ENCODE results near the gene OR10R2. TPM values are rescaled to one million over a fixed set of nuclear protein-coding genes. Genes with fewer than 3 reads are reported as not detected.

OR10R2 gene
- total and polyA plus RNA-seq, 2 donors from 2014 or later = not detected

- intact Hi-C loops (cut with DNase I) = no loop called here
- FAIRE-seq (no peak), DNase-seq (no peak)
- no peak overlapping the region for H3K9ac ChIP-seq (ENCODE audit: low read length in 3 of 3)
- no peaks in the 10 kb centered on the region for H3K27me3 ChIP-seq (ENCODE audit: control insufficient read depth, insufficient read depth, low read length)
- H3K27ac ChIP-seq (ENCODE audit: low read depth in 2 of 2, low read length in 2 of 2) = no peak overlapping the region
- no peaks in the 10 kb centered on the region for H3K36me3 ChIP-seq (ENCODE audit: control insufficient read depth in 2 of 3, insufficient read depth in 3 of 3, low read length in 3 of 3)
- H3K4me1 ChIP-seq (ENCODE audit: control insufficient read depth in 2 of 3, insufficient read depth in 2 of 3, low read depth in 1 of 3, low read length in 3 of 3) = no peaks in the 10 kb centered on the region
- TF ChIP-seq, protein P1, sequence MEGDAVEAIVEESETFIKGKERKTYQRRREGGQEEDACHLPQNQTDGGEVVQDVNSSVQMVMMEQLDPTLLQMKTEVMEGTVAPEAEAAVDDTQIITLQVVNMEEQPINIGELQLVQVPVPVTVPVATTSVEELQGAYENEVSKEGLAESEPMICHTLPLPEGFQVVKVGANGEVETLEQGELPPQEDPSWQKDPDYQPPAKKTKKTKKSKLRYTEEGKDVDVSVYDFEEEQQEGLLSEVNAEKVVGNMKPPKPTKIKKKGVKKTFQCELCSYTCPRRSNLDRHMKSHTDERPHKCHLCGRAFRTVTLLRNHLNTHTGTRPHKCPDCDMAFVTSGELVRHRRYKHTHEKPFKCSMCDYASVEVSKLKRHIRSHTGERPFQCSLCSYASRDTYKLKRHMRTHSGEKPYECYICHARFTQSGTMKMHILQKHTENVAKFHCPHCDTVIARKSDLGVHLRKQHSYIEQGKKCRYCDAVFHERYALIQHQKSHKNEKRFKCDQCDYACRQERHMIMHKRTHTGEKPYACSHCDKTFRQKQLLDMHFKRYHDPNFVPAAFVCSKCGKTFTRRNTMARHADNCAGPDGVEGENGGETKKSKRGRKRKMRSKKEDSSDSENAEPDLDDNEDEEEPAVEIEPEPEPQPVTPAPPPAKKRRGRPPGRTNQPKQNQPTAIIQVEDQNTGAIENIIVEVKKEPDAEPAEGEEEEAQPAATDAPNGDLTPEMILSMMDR (IDR thresholded peaks at IDR 0.05; ENCODE audit: borderline replicate concordance, extremely low read depth, insufficient read depth) = no peak
- no peak overlapping the region for H3K4me3 ChIP-seq (ENCODE audit: low read length in 3 of 3)
- H3K9me3 ChIP-seq (ENCODE audit: control insufficient read depth in 2 of 3, insufficient read depth in 1 of 3, low read length in 3 of 3) = no peaks in the 10 kb centered on the region
These were observed 37.3 kb upstream of the OR10R2 start for GRCh38 chr1:158434741-158435140.

GRCh38 chr1:158445376-158445775 is 26.6 kb upstream of the OR10R2 start:
- no peaks in the 10 kb centered on the region for H3K36me3 ChIP-seq (ENCODE audit: control insufficient read depth in 2 of 3, insufficient read depth in 3 of 3, low read length in 3 of 3)
- TF ChIP-seq, protein P1 (IDR thresholded peaks at IDR 0.05; ENCODE audit: borderline replicate concordance, extremely low read depth, insufficient read depth) = no peak

DNA sequence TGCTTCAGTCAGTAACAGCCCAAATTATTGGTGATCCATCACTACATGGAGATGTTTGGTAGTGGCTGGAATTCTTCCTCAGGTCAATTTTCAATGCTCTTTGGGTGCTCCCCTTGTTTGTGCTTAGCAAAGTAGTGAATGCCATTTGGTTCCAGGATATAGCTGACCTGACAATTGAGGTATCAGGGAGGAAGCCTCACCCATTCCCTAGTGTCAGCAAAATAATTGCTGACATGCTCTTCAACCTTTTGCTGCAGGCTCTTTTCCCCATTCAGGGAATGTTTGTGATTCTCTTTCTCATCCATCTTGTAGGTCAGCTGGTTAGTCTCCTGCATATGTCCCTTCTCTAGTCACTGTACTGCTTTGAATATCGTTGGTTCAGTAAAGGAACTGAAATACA is 17.5 kb upstream of the OR10R2 start:
- H3K9me3 ChIP-seq (ENCODE audit: control insufficient read depth in 2 of 3, insufficient read depth in 1 of 3, low read length in 3 of 3) = no peaks in the 10 kb centered on the region
- DNase-seq (no peak), FAIRE-seq (no peak)
- H3K36me3 ChIP-seq (ENCODE audit: control insufficient read depth in 2 of 3, insufficient read depth in 3 of 3, low read length in 3 of 3) = no peaks in the 10 kb centered on the region
- H3K27me3 ChIP-seq (ENCODE audit: control insufficient read depth, insufficient read depth, low read length) = no peaks in the 10 kb centered on the region
- no peaks in the 10 kb centered on the region for H3K4me1 ChIP-seq (ENCODE audit: control insufficient read depth in 2 of 3, insufficient read depth in 2 of 3, low read depth in 1 of 3, low read length in 3 of 3)
- H3K4me3 ChIP-seq (ENCODE audit: low read length in 3 of 3) = no peak overlapping the region
- intact Hi-C loops (cut with DNase I) = no loop called here
- TF ChIP-seq, protein P1 (IDR thresholded peaks at IDR 0.05; ENCODE audit: borderline replicate concordance, extremely low read depth, insufficient read depth) = no peak
- H3K27ac ChIP-seq (ENCODE audit: low read depth in 2 of 2, low read length in 2 of 2) = no peak overlapping the region
- no peak overlapping the region for H3K9ac ChIP-seq (ENCODE audit: low read length in 3 of 3)

More at GRCh38 chr1:158445376-158445775, 26.6 kb upstream of the OR10R2 start:
- Histone ChIP-seq H3K27ac (ENCODE audit: low read depth in 2 of 2, low read length in 2 of 2) (no peak overlapping the region), H3K27me3 (ENCODE audit: control insufficient read depth, insufficient read depth, low read length) (no peaks in the 10 kb centered on the region), H3K9ac (ENCODE audit: low read length in 3 of 3) (no peak overlapping the region), H3K4me3 (ENCODE audit: low read length in 3 of 3) (no peak overlapping the region), H3K9me3 (ENCODE audit: control insufficient read depth in 2 of 3, insufficient read depth in 1 of 3, low read length in 3 of 3) (no peaks in the 10 kb centered on the region), H3K4me1 (ENCODE audit: control insufficient read depth in 2 of 3, insufficient read depth in 2 of 3, low read depth in 1 of 3, low read length in 3 of 3) (no peaks in the 10 kb centered on the region)
- intact Hi-C loops (cut with DNase I) = no loop called here
- no peak for FAIRE-seq
- no peak for DNase-seq

GRCh38 chr1:158457246-158457645 is 14.8 kb upstream of the OR10R2 start:
- H3K36me3 ChIP-seq (ENCODE audit: control insufficient read depth in 2 of 3, insufficient read depth in 3 of 3, low read length in 3 of 3) = no peaks in the 10 kb centered on the region
- no peaks in the 10 kb centered on the region for H3K27me3 ChIP-seq (ENCODE audit: control insufficient read depth, insufficient read depth, low read length)
- DNase-seq (no peak), FAIRE-seq (no peak)
- TF ChIP-seq, protein P1 (IDR thresholded peaks at IDR 0.05; ENCODE audit: borderline replicate concordance, extremely low read depth, insufficient read depth) = no peak
- H3K4me1 ChIP-seq (ENCODE audit: control insufficient read depth in 2 of 3, insufficient read depth in 2 of 3, low read depth in 1 of 3, low read length in 3 of 3) = no peaks in the 10 kb centered on the region
- no peak overlapping the region for H3K9ac ChIP-seq (ENCODE audit: low read length in 3 of 3)
- H3K4me3 ChIP-seq (ENCODE audit: low read length in 3 of 3) = no peak overlapping the region
- no peak overlapping the region for H3K27ac ChIP-seq (ENCODE audit: low read depth in 2 of 2, low read length in 2 of 2)
- H3K9me3 ChIP-seq (ENCODE audit: control insufficient read depth in 2 of 3, insufficient read depth in 1 of 3, low read length in 3 of 3) = no peaks in the 10 kb centered on the region
- intact Hi-C loops (cut with DNase I) = no loop called here
